SK-N-MC (cell line): ENCODE results near the gene PCSK5.

Experiments
- EZH2 ChIP-seq: fragments of 200-600 bp; sonication (generic); IDR thresholded peaks from one replicate; pipeline ENCODE4 v1.6.1; 2017; ENCODE audit warnings: antibody characterized with exemption
- POLR2AphosphoS5 ChIP-seq: IDR thresholded peaks from 2 replicates; pipeline ENCODE4 v1.6.1; 2012; ENCODE audit warnings: mild to moderate bottlenecking, low read depth, low read length, borderline replicate concordance

GRCh38 chr9:75996726-75997125 lies 106.3 kb downstream of the PCSK5 start:
- TF ChIP-seq EZH2: no peak
- TF ChIP-seq POLR2AphosphoS5: no peak
